HG02571 (cell line): Measurements from ENCODE around the gene ZSWIM3.
"Not testable (repeated sequence)": the region's sequence is repeated elsewhere in the genome, so short reads cannot be mapped to it uniquely, and the experiment has no call there.

Experiments
- ATAC-seq: cut with Tn5 transposase; IDR thresholded peaks from one replicate; pipeline ENCODE4 v1.9.1; 2021; ENCODE audit warnings: mild to moderate bottlenecking, moderate library complexity; ENCODE audit not compliant: unreplicated experiment

The ZSWIM3 gene

GRCh38 chr20:45888681-45889080, 31.3 kb downstream of the ZSWIM3 start:
- ATAC-seq = no peak

- ATAC-seq = no peak
Measured at GRCh38 chr20:45890077-45890984, 32.9 kb downstream of the ZSWIM3 start.

DNA sequence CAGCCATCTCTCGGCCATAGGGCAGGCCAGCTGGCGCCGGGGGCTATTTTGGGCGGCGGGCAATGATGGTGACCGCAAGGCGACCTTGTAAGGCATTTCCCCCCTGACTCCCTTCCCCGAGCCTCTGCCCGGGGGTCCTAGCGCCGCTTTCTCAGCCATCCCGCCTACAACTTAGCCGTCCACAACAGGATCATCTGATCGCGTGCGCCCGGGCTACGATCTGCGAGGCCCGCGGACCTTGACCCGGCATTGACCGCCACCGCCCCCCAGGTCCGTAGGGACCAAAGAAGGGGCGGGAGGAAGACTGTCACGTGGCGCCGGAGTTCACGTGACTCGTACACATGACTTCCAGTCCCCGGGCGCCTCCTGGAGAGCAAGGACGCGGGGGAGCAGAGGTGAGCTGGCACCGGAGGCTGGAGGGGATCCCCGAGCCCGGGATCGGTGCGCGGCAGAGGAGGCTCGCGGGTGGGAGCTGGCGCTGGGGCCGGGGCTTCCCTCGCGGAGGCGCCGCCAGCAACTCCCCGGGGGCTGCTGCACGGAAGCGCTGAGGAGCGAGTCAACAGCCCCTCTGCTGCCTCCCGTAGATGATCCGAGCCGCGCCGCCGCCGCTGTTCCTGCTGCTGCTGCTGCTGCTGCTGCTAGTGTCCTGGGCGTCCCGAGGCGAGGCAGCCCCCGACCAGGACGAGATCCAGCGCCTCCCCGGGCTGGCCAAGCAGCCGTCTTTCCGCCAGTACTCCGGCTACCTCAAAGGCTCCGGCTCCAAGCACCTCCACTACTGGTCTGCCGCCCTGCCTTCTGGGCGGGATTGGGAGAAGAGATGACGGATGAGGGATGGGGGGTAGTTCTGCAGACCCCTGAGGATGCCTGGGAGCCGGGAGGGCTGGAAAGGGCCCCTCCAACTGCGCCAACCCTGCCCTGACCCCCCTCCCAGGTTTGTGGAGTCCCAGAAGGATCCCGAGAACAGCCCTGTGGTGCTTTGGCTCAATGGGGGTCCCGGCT, 33.9 kb downstream of the ZSWIM3 start, which contains the start of the genes CTSA and NEURL2:
Gene CTSA (plus strand): TSS at position 351 of the 999 bp plus-strand sequence. CDS start 234 bp downstream, at position 585.
Gene NEURL2 (minus strand): TSS at position 224 of the 999 bp plus-strand sequence. CDS start 217 bp downstream, at position 7.
- ATAC-seq = peak; percentile 73

DNA sequence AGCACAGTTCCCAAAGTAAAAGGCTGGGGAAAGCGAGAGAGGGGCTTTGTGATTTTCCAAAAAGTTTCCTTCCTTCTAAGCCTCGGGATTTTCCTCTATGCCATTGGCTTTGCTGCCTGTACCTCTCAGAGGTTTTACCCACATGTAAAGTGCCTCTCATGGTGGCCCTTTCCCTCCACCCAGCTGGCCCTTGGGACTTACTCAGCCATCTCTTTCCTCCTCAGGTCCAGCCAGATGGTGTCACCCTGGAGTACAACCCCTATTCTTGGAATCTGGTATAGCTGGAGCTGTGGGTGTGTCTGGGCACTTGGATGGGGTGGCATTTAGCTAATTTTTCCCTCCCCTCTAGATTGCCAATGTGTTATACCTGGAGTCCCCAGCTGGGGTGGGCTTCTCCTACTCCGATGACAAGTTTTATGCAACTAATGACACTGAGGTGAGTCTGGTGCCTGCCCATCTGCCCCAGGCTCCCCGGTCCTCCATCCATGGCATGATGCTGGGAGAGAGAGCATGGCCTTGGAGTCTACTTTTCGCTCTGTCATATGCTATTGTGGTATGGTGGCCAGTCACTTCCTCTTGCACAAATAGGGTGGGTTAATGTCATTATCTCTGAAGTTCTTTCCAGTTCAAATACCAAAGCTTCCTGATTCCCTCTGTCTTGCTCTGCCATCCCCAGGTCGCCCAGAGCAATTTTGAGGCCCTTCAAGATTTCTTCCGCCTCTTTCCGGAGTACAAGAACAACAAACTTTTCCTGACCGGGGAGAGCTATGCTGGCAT, 34.8 kb downstream of the ZSWIM3 start:
- ATAC-seq = no peak

- ATAC-seq = no peak
Measured at GRCh38 chr20:45892828-45893500, 35.5 kb downstream of the ZSWIM3 start.

DNA sequence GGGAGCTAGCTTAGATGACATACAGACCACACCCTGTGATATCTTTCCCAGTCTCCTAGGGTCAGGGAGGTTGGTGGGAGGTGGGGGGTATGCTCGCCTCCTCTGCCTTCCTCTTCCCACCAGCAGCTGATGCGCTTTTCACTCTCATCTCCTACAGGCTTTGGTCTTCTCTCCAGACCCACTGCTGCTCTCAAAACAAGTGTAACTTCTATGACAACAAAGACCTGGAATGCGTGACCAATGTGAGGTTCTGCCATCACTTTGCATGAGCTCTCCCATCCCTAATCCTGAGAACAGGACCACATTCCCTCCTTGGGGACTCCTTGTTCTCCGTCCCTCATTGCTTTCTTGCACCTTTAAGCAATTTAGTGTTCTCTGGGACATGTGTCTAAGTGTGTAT, 36.4 kb downstream of the ZSWIM3 start:
- ATAC-seq = no peak

GRCh38 chr20:45894797-45895196, 37.4 kb downstream of the ZSWIM3 start:
- ATAC-seq = no peak

DNA sequence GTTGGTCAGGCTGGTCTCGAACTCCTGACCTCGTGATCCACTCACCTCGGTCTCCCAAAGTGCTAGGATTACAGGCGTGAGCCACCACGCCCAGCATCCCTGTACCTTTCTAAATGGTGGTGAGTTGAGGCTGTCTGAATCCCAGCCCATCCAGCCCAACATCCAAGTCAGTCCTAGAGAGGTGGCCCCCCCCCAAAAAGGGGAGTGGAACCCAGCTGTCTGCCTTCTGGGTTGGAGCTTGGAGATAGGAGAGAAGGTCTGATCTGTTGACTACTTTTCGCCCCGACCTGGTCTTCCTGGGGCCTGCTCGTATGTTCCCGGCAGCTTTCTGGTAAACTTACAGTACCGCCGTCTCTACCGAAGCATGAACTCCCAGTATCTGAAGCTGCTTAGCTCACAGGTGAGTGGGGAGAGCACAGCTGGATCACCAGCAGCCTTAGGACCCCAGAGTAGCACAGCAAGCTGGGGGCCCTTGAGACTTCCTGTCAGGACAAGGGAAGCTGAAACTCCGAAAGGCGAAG, 39.3 kb downstream of the ZSWIM3 start:
- ATAC-seq = no peak

GRCh38 chr20:45897289-45897688, 39.9 kb downstream of the ZSWIM3 start:
- no peak for ATAC-seq

DNA sequence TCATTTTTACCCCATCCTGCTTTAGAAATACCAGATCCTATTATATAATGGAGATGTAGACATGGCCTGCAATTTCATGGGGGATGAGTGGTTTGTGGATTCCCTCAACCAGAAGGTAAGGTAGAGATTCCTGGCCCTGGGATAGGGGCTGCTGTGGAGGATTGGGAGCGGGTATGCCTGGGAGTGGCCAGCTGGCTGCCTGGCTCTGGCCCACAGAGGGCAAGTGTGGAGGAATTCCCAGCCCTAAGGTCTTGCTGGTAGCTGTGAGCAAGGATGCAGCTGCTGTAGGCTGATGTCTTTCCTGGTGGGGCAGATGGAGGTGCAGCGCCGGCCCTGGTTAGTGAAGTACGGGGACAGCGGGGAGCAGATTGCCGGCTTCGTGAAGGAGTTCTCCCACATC, 40.3 kb downstream of the ZSWIM3 start:
- no peak for ATAC-seq

GRCh38 chr20:45898285-45898684, 40.9 kb downstream of the ZSWIM3 start:
- ATAC-seq = no peak

DNA sequence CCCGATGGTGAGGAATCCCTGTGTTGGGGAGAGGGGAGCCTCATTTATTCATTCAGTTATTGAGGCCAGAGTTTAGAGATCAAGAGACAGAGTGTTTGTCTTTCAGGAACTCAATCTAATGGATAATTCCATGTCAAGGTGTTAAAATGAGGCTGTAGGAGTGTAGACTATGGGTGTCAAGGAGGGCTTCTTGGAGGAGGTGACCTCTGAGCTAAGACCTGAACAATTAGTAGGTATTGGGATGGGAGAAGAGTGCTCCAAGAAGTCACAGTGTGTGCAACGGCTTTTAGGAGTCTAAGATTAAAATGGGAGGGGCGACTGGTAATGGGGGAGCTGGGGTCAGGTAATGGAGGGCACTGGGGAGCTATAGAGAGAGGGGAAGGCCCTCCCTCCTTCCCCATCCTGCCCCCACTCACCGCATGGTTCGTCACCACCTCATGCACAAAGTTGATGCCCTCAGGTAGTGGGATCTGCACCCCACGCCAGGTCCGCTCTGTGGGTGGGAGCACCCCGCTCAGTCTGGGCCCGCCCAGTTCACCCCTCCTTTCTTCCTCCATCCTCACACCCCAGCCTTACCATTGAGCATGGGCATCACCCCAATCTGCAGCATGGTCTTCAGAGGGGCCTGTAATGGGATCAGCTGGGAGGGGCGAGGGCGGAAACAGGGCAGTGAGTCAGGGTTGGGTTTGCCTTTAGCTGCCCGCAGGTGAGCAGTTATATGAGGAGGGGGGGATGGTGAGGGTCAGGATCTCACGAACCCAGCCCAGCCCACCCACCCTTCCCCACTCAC, 41.8 kb downstream of the ZSWIM3 start:
- no peak for ATAC-seq

GRCh38 chr20:45901332-45901731, 43.9 kb downstream of the ZSWIM3 start:
- ATAC-seq = not testable (repeated sequence)

DNA sequence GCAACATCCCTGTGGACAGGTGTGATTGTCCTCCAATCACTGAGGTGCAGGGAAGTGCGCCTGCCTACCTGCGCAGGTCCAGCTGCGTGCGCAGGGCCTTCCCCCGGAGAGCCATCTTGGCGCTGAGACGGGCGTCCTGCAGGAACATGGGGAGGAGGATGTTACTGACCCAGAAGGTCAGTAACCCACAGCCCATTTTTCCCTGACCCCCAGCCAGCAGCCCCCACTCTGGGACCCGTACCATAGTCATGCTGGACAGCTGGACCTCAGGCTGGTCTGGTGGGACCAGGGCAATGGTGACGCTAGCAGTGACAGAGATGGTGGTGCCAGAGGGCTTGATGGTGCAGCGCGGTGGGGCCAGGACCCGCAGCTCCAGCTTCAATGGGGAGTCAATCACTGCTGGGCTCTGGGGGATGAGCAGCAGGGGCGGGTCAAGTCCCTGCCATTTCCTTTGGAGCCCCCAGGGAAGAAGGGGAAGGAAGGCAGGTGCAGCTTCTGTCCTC, 44.8 kb downstream of the ZSWIM3 start:
- ATAC-seq = no peak

GRCh38 chr20:45904583-45905504, 47.4 kb downstream of the ZSWIM3 start:
- no peak for ATAC-seq

GRCh38 chr20:45905505-45906079, 48.2 kb downstream of the ZSWIM3 start:
- ATAC-seq = no peak

DNA sequence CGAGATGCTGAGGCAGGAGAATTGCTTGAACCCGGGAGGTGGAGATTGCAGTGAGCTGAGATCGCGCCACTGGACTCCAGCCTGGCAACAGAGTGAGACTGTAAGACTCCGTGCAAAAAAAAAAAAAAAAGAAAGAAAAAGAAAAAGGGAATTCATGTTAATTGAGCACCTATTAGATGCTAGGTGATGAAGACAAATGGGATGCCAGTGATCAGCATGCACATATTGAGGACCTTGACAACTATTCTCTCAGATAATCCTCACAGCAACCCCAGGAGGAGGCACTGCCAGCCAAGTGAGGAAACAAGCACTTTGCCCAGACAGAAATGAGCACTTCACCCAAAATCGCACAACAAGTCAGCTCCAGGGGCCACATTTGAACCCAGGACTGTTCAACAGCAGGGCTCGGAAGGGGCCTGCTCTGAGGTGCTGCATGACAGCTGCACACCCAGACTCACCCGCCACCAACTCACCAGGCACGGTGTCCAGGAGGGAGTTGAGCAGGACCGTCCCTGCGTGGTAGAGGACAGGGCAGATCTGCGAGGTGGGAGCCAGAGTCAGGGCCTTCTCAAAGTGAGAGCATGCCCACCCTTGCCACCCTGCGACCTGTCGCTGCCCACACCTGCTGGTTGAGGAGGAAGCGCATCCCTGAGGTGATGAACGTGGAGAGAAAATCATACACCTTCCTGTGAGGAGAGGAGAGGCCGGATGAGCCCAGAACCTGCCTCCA, 50.0 kb downstream of the ZSWIM3 start:
- ATAC-seq = no peak
